WTC11 (cell line): ENCODE measurements around the gene CHST13.

ENCODE experiments used
- CBFB ChIP-seq: sonication (generic); formaldehyde crosslinking; IDR thresholded peaks from 2 replicates; pipeline ENCODE4 v1.8.1; 2022; ENCODE audit warnings: mild to moderate bottlenecking, low read depth, missing genetic modification reagents
- CREB1 ChIP-seq: sonication (generic); formaldehyde crosslinking; IDR thresholded peaks from 2 replicates; pipeline ENCODE4 v1.8.0; 2023; ENCODE audit warnings: mild to moderate bottlenecking, missing genetic modification reagents
- CTCF ChIP-seq: fragments of 200-600 bp; IDR thresholded peaks from 2 replicates; pipeline ENCODE4 v1.8.0; 2022; ENCODE audit warnings: antibody characterized with exemption
- E2F1 ChIP-seq: sonication (generic); formaldehyde crosslinking; IDR thresholded peaks from 2 replicates; pipeline ENCODE4 v1.8.0; 2022; ENCODE audit warnings: mild to moderate bottlenecking, missing genetic modification reagents
- GABPB1 ChIP-seq: sonication (generic); formaldehyde crosslinking; IDR thresholded peaks from 2 replicates; pipeline ENCODE4 v1.8.1; 2023; ENCODE audit warnings: mild to moderate bottlenecking, missing genetic modification reagents
- HMGXB4 ChIP-seq: sonication (generic); formaldehyde crosslinking; IDR thresholded peaks from 2 replicates; pipeline ENCODE4 v1.8.1; 2023; ENCODE audit warnings: mild to moderate bottlenecking, moderate library complexity, missing genetic modification reagents
- IRF2 ChIP-seq: sonication (generic); formaldehyde crosslinking; IDR thresholded peaks from 2 replicates; pipeline ENCODE4 v1.8.0; 2022; ENCODE audit warnings: low read depth, missing genetic modification reagents, borderline replicate concordance
- MXD4 ChIP-seq: fragments of 250-450 bp; sonication (Bioruptor Pico); IDR thresholded peaks from 2 replicates; pipeline ENCODE4 v1.8.0; 2021; ENCODE audit warnings: mild to moderate bottlenecking, moderate library complexity, borderline replicate concordance
- NFYB ChIP-seq: sonication (generic); formaldehyde crosslinking; conservative IDR thresholded peaks from 2 replicates; pipeline ENCODE4 v1.8.0; 2022; ENCODE audit warnings: low read depth, missing genetic modification reagents
- SMAD4 ChIP-seq: sonication (generic); formaldehyde crosslinking; IDR thresholded peaks from 2 replicates; pipeline ENCODE4 v1.8.0; 2022; ENCODE audit warnings: mild to moderate bottlenecking, missing genetic modification reagents
- ZNF138 ChIP-seq: sonication (generic); formaldehyde crosslinking; conservative IDR thresholded peaks from 2 replicates; pipeline ENCODE4 v1.8.1; 2022; ENCODE audit warnings: mild to moderate bottlenecking, moderate library complexity, missing genetic modification reagents
- ZNF512 ChIP-seq: sonication (generic); formaldehyde crosslinking; IDR thresholded peaks from 2 replicates; pipeline ENCODE4 v1.8.1; 2022; ENCODE audit warnings: missing genetic modification reagents, borderline replicate concordance

GRCh38 chr3:126521122-126521891 is 2.6 kb upstream of the CHST13 start:
- TF ChIP-seq HMGXB4 (no peak), CTCF (no peak), CBFB (no peak), ZNF138 (no peak), CREB1 (no peak), E2F1 (CRISPR knock-in tag) (no peak), IRF2 (CRISPR knock-in tag) (no peak), MXD4 (CRISPR knock-in tag) (no peak), GABPB1 (CRISPR knock-in tag) (no peak), SMAD4 (CRISPR knock-in tag) (no peak), NFYB (no peak), ZNF512 (no peak)
